ENCODE results near the gene SHE. TPM values are rescaled to one million over a fixed set of nuclear protein-coding genes. Genes with fewer than 3 reads are reported as not detected.
"Not testable (repeated sequence)": the region's sequence is repeated elsewhere in the genome, so short reads cannot be mapped to it uniquely, and the experiment has no call there.

Gene SHE
- 0.02 TPM in 1 of 2 replicates, not detected in the other for total RNA-seq (2014; rRNA removed; shearing (Covaris generic))
- polyA plus RNA-seq (2014; cell fraction: nucleus; rRNA removed), result 0.10 TPM in 1 of 2 replicates, not detected in the other

- no peak for DNase-seq (ENCODE audit: extremely low read depth, low read depth)
Measured at GRCh38 chr1:154502066-154502743, at the start of gene SHE, which contains the start of gene TDRD10. Gene SHE (minus strand): TSS chr1:154502412. CDS start chr1:154502026, 386 bp downstream. Gene TDRD10 (plus strand): TSS chr1:154502219. CDS start chr1:154506904, 4,685 bp downstream.

- no peak for DNase-seq (ENCODE audit: extremely low read depth, low read depth)
Measured at GRCh38 chr1:154551474-154551873, 49.3 kb upstream of the SHE start.

- no peak for DNase-seq (ENCODE audit: extremely low read depth, low read depth)
Measured at GRCh38 chr1:154550657-154551056, 48.4 kb upstream of the SHE start.

- no peak for DNase-seq (ENCODE audit: extremely low read depth, low read depth)
Measured at GRCh38 chr1:154550070-154550469, 47.9 kb upstream of the SHE start.

- no peak for DNase-seq (ENCODE audit: extremely low read depth, low read depth)
Measured at GRCh38 chr1:154549202-154549770, 47.1 kb upstream of the SHE start.

GRCh38 chr1:154548028-154548427 lies 45.8 kb upstream of the SHE start:
- DNase-seq (ENCODE audit: extremely low read depth, low read depth), result no peak

- no peak for DNase-seq (ENCODE audit: extremely low read depth, low read depth)
Measured at GRCh38 chr1:154547105-154547732, 45.0 kb upstream of the SHE start.

- peak; percentile 76 for DNase-seq (ENCODE audit: extremely low read depth, low read depth)
Measured at GRCh38 chr1:154546264-154547063, 44.3 kb upstream of the SHE start.

- DNase-seq (ENCODE audit: extremely low read depth, low read depth), result no peak
Measured at GRCh38 chr1:154541231-154541630, 39.0 kb upstream of the SHE start.

- DNase-seq (ENCODE audit: extremely low read depth, low read depth), result no peak
Measured at GRCh38 chr1:154539486-154540483, 37.6 kb upstream of the SHE start.

- no peak for DNase-seq (ENCODE audit: extremely low read depth, low read depth)
Measured at GRCh38 chr1:154536570-154536969, 34.4 kb upstream of the SHE start.

- peak; percentile 63 for DNase-seq (ENCODE audit: extremely low read depth, low read depth)
Measured at GRCh38 chr1:154533952-154534844, 32.0 kb upstream of the SHE start.

- DNase-seq (ENCODE audit: extremely low read depth, low read depth), result not testable (repeated sequence)
Measured at GRCh38 chr1:154531950-154532349, 29.7 kb upstream of the SHE start.

- DNase-seq (ENCODE audit: extremely low read depth, low read depth), result no peak
Measured at GRCh38 chr1:154529308-154529707, 27.1 kb upstream of the SHE start.

GRCh38 chr1:154527192-154527591 lies 25.0 kb upstream of the SHE start:
- no peak for DNase-seq (ENCODE audit: extremely low read depth, low read depth)

- DNase-seq (ENCODE audit: extremely low read depth, low read depth), result no peak
Measured at GRCh38 chr1:154524881-154525280, 22.7 kb upstream of the SHE start.

GRCh38 chr1:154521695-154522094 lies 19.5 kb upstream of the SHE start:
- DNase-seq (ENCODE audit: extremely low read depth, low read depth), result no peak

GRCh38 chr1:154520333-154520732 lies 18.1 kb upstream of the SHE start:
- no peak for DNase-seq (ENCODE audit: extremely low read depth, low read depth)

GRCh38 chr1:154519591-154519991 lies 17.4 kb upstream of the SHE start:
- DNase-seq (ENCODE audit: extremely low read depth, low read depth), result no peak

All from NCI-H460 (cell line).